Fibroblast of lung (primary cell): ENCODE data around the gene CAPRIN1. TPM values are rescaled to one million over a fixed set of nuclear protein-coding genes. Genes with fewer than 3 reads are reported as not detected.

Experiments
- DNase-seq, 2 donors: peaks; one replicate each; pipeline versions ENCODE4 v3.0.0 to v3.0.0-alpha.2; 2010; ENCODE audit warnings: low read depth in 2 of 2
- H2AFZ ChIP-seq: 2 replicates; pipeline ENCODE4 v1.5.1; 2012; ENCODE audit warnings: low read length, control low read depth, inconsistent platforms
- H3K27ac ChIP-seq: 2 replicates; pipeline ENCODE4 v1.5.1; 2011; ENCODE audit warnings: low read length, control low read depth; ENCODE audit not compliant: insufficient read depth
- H3K27me3 ChIP-seq: 2 replicates; pipeline ENCODE4 v1.5.1; 2011; ENCODE audit warnings: mild to moderate bottlenecking, low read length; ENCODE audit not compliant: control insufficient read depth, insufficient read depth
- H3K36me3 ChIP-seq: 2 replicates; pipeline ENCODE4 v1.5.1; 2011; ENCODE audit warnings: low read length; ENCODE audit not compliant: control insufficient read depth, insufficient read depth
- H3K4me1 ChIP-seq: 2 replicates; pipeline ENCODE4 v1.5.1; 2011; ENCODE audit warnings: low read length; ENCODE audit not compliant: control insufficient read depth, insufficient read depth; ENCODE audit errors: extremely low read depth
- H3K4me2 ChIP-seq: 2 replicates; pipeline ENCODE4 v1.5.1; 2011; ENCODE audit warnings: low read length, control low read depth; ENCODE audit not compliant: insufficient read depth; ENCODE audit errors: extremely low read depth
- H3K4me3 ChIP-seq, 4 experiments: fragments of 200-600 bp in 1 of 4; sonication (generic) in 1 of 4; replicated peaks in 1 of 4; 2 replicates each; pipeline ENCODE4 v1.5.1; 2011 to 2016; ENCODE audit warnings: low read length in 4 of 4, low read depth in 3 of 4, mild to moderate bottlenecking in 3 of 4, control low read depth in 2 of 4, inconsistent platforms in 1 of 4, mixed read lengths in 1 of 4; ENCODE audit not compliant: insufficient read depth in 1 of 4; ENCODE audit errors: control extremely low read depth in 1 of 4
- H3K79me2 ChIP-seq: 2 replicates; pipeline ENCODE4 v1.5.1; 2012; ENCODE audit warnings: mild to moderate bottlenecking, low read length, inconsistent platforms; ENCODE audit not compliant: control insufficient read depth, insufficient read depth
- H3K9ac ChIP-seq: 2 replicates; pipeline ENCODE4 v1.5.1; 2011; ENCODE audit warnings: mild to moderate bottlenecking, low read length, control low read depth; ENCODE audit not compliant: insufficient read depth
- H3K9me3 ChIP-seq: 2 replicates; pipeline ENCODE4 v1.5.1; 2012; ENCODE audit warnings: low read depth, low read length; ENCODE audit not compliant: control insufficient read depth, insufficient read depth
- H4K20me1 ChIP-seq: 2 replicates; pipeline ENCODE4 v1.5.1; 2011; ENCODE audit warnings: low read length; ENCODE audit not compliant: control insufficient read depth, insufficient read depth; ENCODE audit errors: extremely low read depth
- CTCF ChIP-seq, 2 donors: IDR thresholded peaks in 1 of 2; conservative IDR thresholded peaks in 1 of 2; 1 replicate in 1 of 2; 2 replicates in 1 of 2; pipeline ENCODE4 v1.5.1; 2011 to 2012; ENCODE audit warnings: low read length in 2 of 2, control low read depth in 1 of 2, inconsistent platforms in 1 of 2, low read depth in 1 of 2, mild to moderate bottlenecking in 1 of 2
- EZH2 ChIP-seq: IDR thresholded peaks from 2 replicates; pipeline ENCODE4 v1.5.1; 2012; ENCODE audit warnings: low read length, control low read depth, mild to moderate bottlenecking; ENCODE audit errors: missing control alignments
- polyA plus RNA-seq, 2 donors: library from polyadenylated mRNA; depleted of rRNA in 1 of 2; stranded (reverse) in 1 of 2; unstranded in 1 of 2; fragments of >200 nt; gene quantifications; 2 replicates each; pipeline ENCODE4 v1.2.1, GENCODE V29; 2011 to 2012; ENCODE audit warnings: missing spikeins in 1 of 2
- total RNA-seq: library from RNA; depleted of rRNA; stranded (reverse); fragments of >200 nt; gene quantifications from 2 replicates; pipeline ENCODE4 v1.2.1, GENCODE V29; 2014

The CAPRIN1 gene
- total and polyA plus RNA-seq, 2 donors (not counting 1 experiment from before 2014, with no cell fraction given) = 203 to 220 TPM

GRCh38 chr11:34006876-34007275, 44.7 kb upstream of the CAPRIN1 start:
- no peaks in the 10 kb centered on the region for H3K79me2 ChIP-seq
- no peak overlapping the region for H2AFZ ChIP-seq
- no peaks in the 10 kb centered on the region for H3K4me1 ChIP-seq
- H3K9ac ChIP-seq = no peak overlapping the region
- H3K9me3 ChIP-seq = no peaks in the 10 kb centered on the region
- no peaks in the 10 kb centered on the region for H4K20me1 ChIP-seq
- H3K36me3 ChIP-seq = no peaks in the 10 kb centered on the region
- TF ChIP-seq EZH2 = no peak
- TF ChIP-seq CTCF (conservative IDR thresholded peaks at IDR 0.05 in 1 of 2, IDR thresholded peaks at IDR 0.05 in 1 of 2; ENCODE audit: low read depth in 1 of 2, low read length in 2 of 2) = no peak
- no peak overlapping the region for H3K4me3 ChIP-seq
- no peak for DNase-seq
- no peak overlapping the region for H3K4me2 ChIP-seq
- H3K27me3 ChIP-seq = peaks cover 13% of the 10 kb centered on the region
- no peak overlapping the region for H3K27ac ChIP-seq

DNA sequence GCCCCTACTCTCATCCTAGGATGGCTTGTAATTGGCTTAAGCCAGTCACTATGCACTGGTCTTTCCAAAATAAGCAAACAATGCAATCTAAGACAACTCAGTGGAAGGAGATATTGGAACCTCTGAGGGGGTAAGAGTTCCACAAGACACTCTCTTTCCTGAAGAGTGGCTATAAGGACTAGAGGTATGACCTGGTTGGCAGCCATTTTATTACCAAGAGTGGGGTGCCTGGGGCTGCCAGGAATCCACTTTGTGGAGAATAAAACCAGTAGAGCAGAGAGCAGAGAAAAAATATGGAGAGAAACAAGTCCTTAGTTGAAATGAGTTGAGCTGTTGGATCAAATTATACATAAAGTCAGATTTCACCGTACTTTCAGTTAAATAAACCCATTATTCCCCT, 38.8 kb upstream of the CAPRIN1 start:
- Histone ChIP-seq H3K9me3 (no peaks in the 10 kb centered on the region), H3K27me3 (peaks cover 2% of the 10 kb centered on the region), H3K36me3 (no peaks in the 10 kb centered on the region), H2AFZ (no peak overlapping the region), H3K9ac (no peak overlapping the region), H3K79me2 (no peaks in the 10 kb centered on the region), H3K4me1 (no peaks in the 10 kb centered on the region), H3K27ac (no peak overlapping the region), H3K4me3 (no peak overlapping the region), H3K4me2 (no peak overlapping the region), H4K20me1 (no peaks in the 10 kb centered on the region)
- TF ChIP-seq EZH2 (no peak), CTCF (conservative IDR thresholded peaks at IDR 0.05 in 1 of 2, IDR thresholded peaks at IDR 0.05 in 1 of 2; ENCODE audit: low read depth in 1 of 2, low read length in 2 of 2) (no peak)
- DNase-seq = no peak

- H3K4me2 ChIP-seq = no peak overlapping the region
- no peak for DNase-seq
Measured at GRCh38 chr11:34013898-34014571, 37.5 kb upstream of the CAPRIN1 start.

More at GRCh38 chr11:34013898-34014571, 37.5 kb upstream of the CAPRIN1 start:
- no peaks in the 10 kb centered on the region for H3K4me1 ChIP-seq
- TF ChIP-seq CTCF (conservative IDR thresholded peaks at IDR 0.05 in 1 of 2, IDR thresholded peaks at IDR 0.05 in 1 of 2; ENCODE audit: low read depth in 1 of 2, low read length in 2 of 2) (no peak), EZH2 (no peak)
- H3K27me3 ChIP-seq = peaks cover 2% of the 10 kb centered on the region
- no peak overlapping the region for H3K9ac ChIP-seq
- no peaks in the 10 kb centered on the region for H4K20me1 ChIP-seq
- no peak overlapping the region for H3K4me3 ChIP-seq
- H3K79me2 ChIP-seq = no peaks in the 10 kb centered on the region
- no peak overlapping the region for H2AFZ ChIP-seq
- H3K27ac ChIP-seq = no peak overlapping the region
- no peaks in the 10 kb centered on the region for H3K36me3 ChIP-seq
- H3K9me3 ChIP-seq = no peaks in the 10 kb centered on the region
